Colonic mucosa (tissue), 4 donors: Measurements from ENCODE around the gene NDUFA11. TPM values are rescaled to one million over a fixed set of nuclear protein-coding genes. Genes with fewer than 3 reads are reported as not detected.
A peak's percentile ranks its signal among the peaks of the same experiment; 100 is the strongest.
"Not testable (repeated sequence)": the region's sequence is repeated elsewhere in the genome, so short reads cannot be mapped to it uniquely, and the experiment has no call there.

Experiments
- DNase-seq: peaks from one replicate; pipeline ENCODE4 v3.0.0-alpha.2; 2020
- H3K27ac ChIP-seq: fragments of 200-600 bp; one replicate; pipeline ENCODE4 v1.8.0; 2021
- H3K27me3 ChIP-seq: fragments of 200-600 bp; one replicate; pipeline ENCODE4 v1.8.0; 2021
- H3K36me3 ChIP-seq: fragments of 200-600 bp; one replicate; pipeline ENCODE4 v1.8.0; 2021
- H3K4me1 ChIP-seq: fragments of 200-600 bp; one replicate; pipeline ENCODE4 v1.8.0; 2021; ENCODE audit warnings: mild to moderate bottlenecking
- H3K4me3 ChIP-seq: fragments of 200-600 bp; one replicate; pipeline ENCODE4 v1.8.0; 2021
- H3K9ac ChIP-seq, 2 donors: one replicate each; pipeline ENCODE4 v1.7.0; 2013; ENCODE audit warnings: control low read depth in 2 of 2, low read depth in 2 of 2, low read length in 2 of 2
- H3K9me3 ChIP-seq: fragments of 200-600 bp; one replicate; pipeline ENCODE4 v1.8.0; 2021
- intact Hi-C: fragments of 100-400 bp; cut with DNase I; formaldehyde crosslinking; loops from one replicate; pipeline ENCODE4 v1.14.1; 2022
- total RNA-seq, 2 donors: library from RNA; stranded (reverse); fragmentation: NEBNext Ultra II Directional in 1 of 2; extraction: Animal tissue kit (Norgen Biotek cat#: 25700) in 1 of 2; gene quantifications; one replicate each; pipeline ENCODE4 v1.2.1, GENCODE V29; 2021
- TF ChIP-seq, protein P1 (sequence below): fragments of 200-600 bp; IDR thresholded peaks from one replicate; pipeline ENCODE4 v1.8.0; 2022; ENCODE audit warnings: antibody characterized with exemption, mild to moderate bottlenecking
- donor health status: healthy.
- donor health status: DM: no; HTN: no; CAD: no.
- donor health status: DM: no; HTN: no; CAD: no.

Gene NDUFA11
- total RNA-seq, 2 donors from 2014 or later: 188 to 228 TPM

DNA sequence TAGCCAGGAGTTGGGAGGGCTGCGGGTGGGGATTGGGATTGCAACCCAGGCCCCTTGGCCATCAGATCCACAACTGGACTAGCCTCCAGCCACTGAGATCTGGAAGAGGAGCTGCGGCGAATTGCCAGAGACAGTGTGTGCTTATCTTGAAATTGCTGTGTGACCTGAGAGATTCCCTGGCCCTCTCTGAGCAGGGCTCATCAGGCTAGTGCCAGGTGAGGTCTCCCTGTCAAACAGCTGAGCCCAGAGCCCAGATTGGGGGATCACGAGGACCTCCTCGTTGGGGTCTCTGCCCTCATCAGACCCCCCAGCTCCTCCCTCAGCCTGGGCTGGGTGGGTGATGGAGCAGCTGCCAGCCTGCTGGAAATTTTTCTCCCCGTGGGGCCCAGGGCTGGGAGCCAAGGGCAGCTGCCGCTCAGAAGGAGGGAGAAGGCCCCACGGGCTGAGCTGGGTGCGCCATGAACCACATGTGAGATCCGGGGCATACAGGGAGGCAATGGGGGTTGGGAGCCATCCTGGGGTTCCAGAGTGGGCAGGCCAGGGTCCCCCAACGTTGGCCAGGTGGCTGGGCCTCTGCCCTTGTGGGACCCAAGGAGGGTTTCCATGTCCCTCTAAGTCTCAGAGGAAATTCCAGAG, 40.4 kb downstream of the NDUFA11 start:
- no peak overlapping the region for H3K4me3 ChIP-seq
- no peaks in the 10 kb centered on the region for H3K36me3 ChIP-seq
- H3K27me3 ChIP-seq: no peaks in the 10 kb centered on the region
- no peak overlapping the region for H3K27ac ChIP-seq
- no peaks in the 10 kb centered on the region for H3K9me3 ChIP-seq
- no peaks in the 10 kb centered on the region for H3K4me1 ChIP-seq
- TF ChIP-seq, protein P1, sequence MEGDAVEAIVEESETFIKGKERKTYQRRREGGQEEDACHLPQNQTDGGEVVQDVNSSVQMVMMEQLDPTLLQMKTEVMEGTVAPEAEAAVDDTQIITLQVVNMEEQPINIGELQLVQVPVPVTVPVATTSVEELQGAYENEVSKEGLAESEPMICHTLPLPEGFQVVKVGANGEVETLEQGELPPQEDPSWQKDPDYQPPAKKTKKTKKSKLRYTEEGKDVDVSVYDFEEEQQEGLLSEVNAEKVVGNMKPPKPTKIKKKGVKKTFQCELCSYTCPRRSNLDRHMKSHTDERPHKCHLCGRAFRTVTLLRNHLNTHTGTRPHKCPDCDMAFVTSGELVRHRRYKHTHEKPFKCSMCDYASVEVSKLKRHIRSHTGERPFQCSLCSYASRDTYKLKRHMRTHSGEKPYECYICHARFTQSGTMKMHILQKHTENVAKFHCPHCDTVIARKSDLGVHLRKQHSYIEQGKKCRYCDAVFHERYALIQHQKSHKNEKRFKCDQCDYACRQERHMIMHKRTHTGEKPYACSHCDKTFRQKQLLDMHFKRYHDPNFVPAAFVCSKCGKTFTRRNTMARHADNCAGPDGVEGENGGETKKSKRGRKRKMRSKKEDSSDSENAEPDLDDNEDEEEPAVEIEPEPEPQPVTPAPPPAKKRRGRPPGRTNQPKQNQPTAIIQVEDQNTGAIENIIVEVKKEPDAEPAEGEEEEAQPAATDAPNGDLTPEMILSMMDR: no peak
- DNase-seq: no peak
- intact Hi-C loops: no loop called here
- no peak overlapping the region for H3K9ac ChIP-seq

DNA sequence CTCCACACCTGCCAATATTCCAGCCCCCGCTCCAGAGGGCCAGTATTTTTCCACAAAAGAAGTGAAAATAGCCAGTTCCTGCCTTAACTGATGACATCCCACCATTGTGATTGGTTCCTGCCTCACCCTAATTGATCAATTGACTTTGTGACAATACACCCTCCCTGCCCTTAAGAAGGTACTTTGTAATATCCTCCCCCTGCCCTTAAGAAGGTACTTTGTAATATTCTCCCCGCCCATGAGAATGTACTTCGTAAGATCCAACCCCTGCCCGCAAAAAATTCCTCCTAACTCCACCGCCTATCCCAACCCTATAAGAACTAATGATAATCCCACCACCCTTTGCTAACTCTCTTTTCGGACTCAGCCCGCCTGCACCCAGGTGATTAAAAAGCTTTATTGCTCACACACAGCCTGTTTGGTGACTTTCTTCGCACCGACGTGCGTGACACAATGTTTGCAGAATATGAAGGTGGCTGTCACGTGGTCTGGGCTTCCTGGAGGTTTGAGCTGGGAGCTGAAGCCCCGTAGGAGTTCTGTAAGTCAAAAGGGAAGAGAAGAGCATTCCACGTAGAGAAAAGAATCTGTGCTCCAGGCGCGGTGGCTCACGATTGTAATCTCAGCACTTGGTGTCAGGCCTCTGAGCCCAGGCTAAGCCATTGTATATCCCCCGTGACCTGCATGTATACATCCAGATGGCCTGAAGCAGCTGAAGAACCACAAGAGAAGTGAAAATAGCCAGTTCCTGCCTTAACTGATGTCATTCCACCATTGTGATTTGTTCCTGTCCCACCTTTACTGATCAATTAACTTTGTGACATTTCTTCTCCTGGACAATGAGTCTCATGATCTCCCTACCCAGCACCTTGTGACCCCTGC, 46.1 kb downstream of the NDUFA11 start:
- H3K4me3 ChIP-seq: no peak overlapping the region
- H3K27ac ChIP-seq: no peak overlapping the region
- DNase-seq: no peak
- H3K4me1 ChIP-seq: no peaks in the 10 kb centered on the region
- intact Hi-C loops: no loop called here
- H3K27me3 ChIP-seq: no peaks in the 10 kb centered on the region
- TF ChIP-seq, protein P1: no peak
- no peaks in the 10 kb centered on the region for H3K9me3 ChIP-seq
- no peaks in the 10 kb centered on the region for H3K36me3 ChIP-seq
- no peak overlapping the region for H3K9ac ChIP-seq

DNA sequence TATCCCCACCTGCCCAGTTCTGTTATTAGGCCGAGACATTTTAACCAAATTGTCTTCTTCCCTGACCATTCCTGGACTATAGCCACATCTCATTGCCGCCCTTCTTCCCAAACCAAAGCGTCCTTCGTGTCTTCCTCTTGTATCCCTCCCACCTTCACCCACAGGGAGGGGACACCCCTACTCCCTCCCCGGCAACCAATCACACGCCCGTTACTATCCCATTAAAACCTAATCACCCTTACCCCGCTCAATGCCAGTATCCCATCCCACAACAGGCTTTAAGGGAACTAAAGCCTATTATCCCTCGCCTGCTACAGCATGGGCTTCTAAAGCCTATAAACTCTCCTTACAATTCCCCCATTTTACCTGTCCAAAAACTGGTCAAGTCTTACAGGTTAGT, 48.4 kb downstream of the NDUFA11 start:
- DNase-seq, H3K9me3 ChIP-seq, intact Hi-C loops: not testable (repeated sequence)

DNA sequence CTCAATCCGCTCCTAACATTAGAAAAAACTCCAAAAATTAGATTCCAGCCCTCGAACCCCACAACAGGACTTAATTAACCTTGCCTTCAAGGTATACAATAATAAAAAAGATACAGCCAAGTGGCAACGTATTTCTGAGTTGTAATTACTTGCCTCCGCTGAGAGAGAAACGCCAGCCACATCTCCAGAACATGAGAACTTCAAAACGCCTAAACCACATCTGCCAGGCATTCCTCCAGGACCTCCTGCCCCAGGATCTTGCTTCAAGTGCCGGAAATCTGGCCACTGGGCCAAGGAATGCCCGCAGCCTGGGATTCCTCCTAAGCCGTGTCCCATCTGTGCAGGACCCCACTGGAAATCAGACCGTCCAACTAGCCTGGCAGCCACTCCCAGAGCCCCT, 49.5 kb downstream of the NDUFA11 start:
- intact Hi-C loops: not testable (repeated sequence)

More for the DNA sequence above, 48.4 kb downstream of the NDUFA11 start:
- H3K27me3 ChIP-seq, H3K4me1 ChIP-seq, H3K9ac ChIP-seq, H3K36me3 ChIP-seq, H3K27ac ChIP-seq, H3K4me3 ChIP-seq: not testable (repeated sequence)

DNA sequence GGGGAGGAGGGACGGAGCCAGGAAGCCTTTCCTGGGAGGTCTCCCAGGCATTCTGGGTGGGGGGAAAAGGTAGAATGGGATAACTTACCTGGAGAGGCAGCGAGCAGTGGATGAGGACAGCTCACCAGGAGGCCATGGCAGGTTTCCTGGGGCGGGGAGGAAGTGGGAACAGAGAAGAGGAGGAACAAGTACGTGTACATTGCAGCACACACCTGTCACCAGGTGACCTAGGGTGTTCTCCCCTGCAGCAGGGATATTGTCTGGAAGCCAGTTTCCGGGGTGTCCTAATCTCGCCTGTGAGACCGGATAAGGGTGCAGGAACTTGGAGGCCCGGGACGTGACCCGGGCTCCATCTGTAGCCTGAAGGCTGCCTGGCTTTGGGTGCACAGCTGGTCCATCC, 52.3 kb downstream of the NDUFA11 start, which contains the start of gene FUT3:
FUT3 (minus strand) TSS at position 148 of the 400 bp plus-strand sequence.
- TF ChIP-seq, protein P1: no peak
- Histone ChIP-seq H3K36me3 (no peaks in the 10 kb centered on the region), H3K9me3 (no peaks in the 10 kb centered on the region), H3K27ac (peak within 1 kb of the TSS; percentile 75), H3K9ac (peak within 1 kb of the TSS; percentile 76 to 84), H3K27me3 (no peaks in the 10 kb centered on the region), H3K4me1 (no peaks in the 10 kb centered on the region), H3K4me3 (peak within 1 kb of the TSS; percentile 31)
- peak; percentile 87 for DNase-seq
- intact Hi-C loops: no loop called here

More for the DNA sequence above, 49.5 kb downstream of the NDUFA11 start:
- not testable (repeated sequence) for H3K27ac ChIP-seq, H3K9ac ChIP-seq, H3K27me3 ChIP-seq, H3K36me3 ChIP-seq, DNase-seq, H3K9me3 ChIP-seq, H3K4me1 ChIP-seq, H3K4me3 ChIP-seq

DNA sequence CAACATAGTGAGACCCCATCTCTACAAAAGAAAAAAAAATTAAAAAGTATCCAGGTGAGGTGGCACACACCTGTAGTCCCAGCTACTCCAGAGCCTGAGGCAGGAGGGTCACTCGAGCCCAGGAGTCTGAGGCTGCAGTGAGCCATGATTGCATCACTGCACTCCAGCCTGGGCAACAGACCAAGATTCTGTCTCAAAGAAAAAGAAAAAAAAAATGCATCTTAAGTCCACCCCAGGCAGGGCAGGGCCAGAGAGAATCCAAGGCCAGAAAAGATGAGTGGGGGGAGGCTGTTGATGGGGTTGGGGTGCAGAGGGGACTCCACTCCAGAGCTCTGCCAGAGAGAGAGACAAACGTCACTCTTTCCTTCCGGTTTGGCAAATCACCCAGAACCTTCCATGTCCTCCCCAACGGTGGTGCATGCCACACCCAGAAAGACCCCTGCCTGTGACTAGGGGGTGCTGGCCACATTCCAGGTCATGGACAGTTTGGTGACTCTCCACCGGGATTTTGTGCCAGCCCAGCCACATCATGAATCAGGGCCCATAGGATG, 52.8 kb downstream of the NDUFA11 start:
- peak overlapping the region; percentile 75 for H3K27ac ChIP-seq

More for the DNA sequence above, 52.8 kb downstream of the NDUFA11 start:
- DNase-seq: peak; percentile 62
- H3K4me1 ChIP-seq: no peaks in the 10 kb centered on the region
- peak overlapping the region; percentile 76 to 84 for H3K9ac ChIP-seq
- H3K36me3 ChIP-seq: no peaks in the 10 kb centered on the region
- peak overlapping the region; percentile 31 for H3K4me3 ChIP-seq
- H3K9me3 ChIP-seq: no peaks in the 10 kb centered on the region
- H3K27me3 ChIP-seq: no peaks in the 10 kb centered on the region
- TF ChIP-seq, protein P1: no peak
- intact Hi-C loops: no loop called here
